ENCODE data around the gene SLC34A2. TPM values are rescaled to one million over a fixed set of nuclear protein-coding genes. Genes with fewer than 3 reads are reported as not detected.
A peak's percentile ranks its signal among the peaks of the same experiment; 100 is the strongest.

The SLC34A2 gene
- total RNA-seq, 1 experiment from 2014 or later: 1.7 TPM

GRCh38 chr4:25654971-25655963 is at the start of gene SLC34A2 (continued):
- TF ChIP-seq FOXP1 (CRISPR knock-in tag; IDR thresholded peaks at IDR 0.05; ENCODE audit: borderline replicate concordance): peak; percentile 97
- 0 out of 2 replicates have a peak, but pooled peaks have one; percentile 59 for TF ChIP-seq ATF3 (CRISPR knock-in tag; conservative IDR thresholded peaks at IDR 0.05)
- peak; percentile 93; the same call in 1 of the 2 replicates for TF ChIP-seq ZNF138 (CRISPR knock-in tag; conservative IDR thresholded peaks at IDR 0.05)
- TF ChIP-seq AFF4 (CRISPR knock-in tag; IDR thresholded peaks at IDR 0.05; ENCODE audit: borderline replicate concordance): 0 out of 2 replicates have a peak, but pooled peaks have one; percentile 68
- peak; percentile 74; the same call in 1 of the 2 replicates for TF ChIP-seq ELF4 (CRISPR knock-in tag; IDR thresholded peaks at IDR 0.05; ENCODE audit: low read depth)
- TF ChIP-seq ATF2 (CRISPR knock-in tag; IDR thresholded peaks at IDR 0.05; ENCODE audit: borderline replicate concordance, low read depth): peak; percentile 78; the same call in 1 of the 2 replicates
- peak; percentile 96 for TF ChIP-seq TEAD1 (CRISPR knock-in tag; IDR thresholded peaks at IDR 0.05)
- peak; percentile 59; the same call in 1 of the 2 replicates for TF ChIP-seq MYBL2 (CRISPR knock-in tag; IDR thresholded peaks at IDR 0.05)
- no peak for TF ChIP-seq NR1H2 (CRISPR knock-in tag; IDR thresholded peaks at IDR 0.05)
- TF ChIP-seq AR (CRISPR knock-in tag; IDR thresholded peaks at IDR 0.05): no peak
- TF ChIP-seq FOXP4 (CRISPR knock-in tag; IDR thresholded peaks at IDR 0.05): peak; percentile 89
- TF ChIP-seq MLX (CRISPR knock-in tag; IDR thresholded peaks at IDR 0.05): 0 out of 2 replicates have a peak, but pooled peaks have one; percentile 37
- TF ChIP-seq GTF2I (CRISPR knock-in tag; conservative IDR thresholded peaks at IDR 0.05): no peak
- peak; percentile 94 for TF ChIP-seq ZNF281 (CRISPR knock-in tag; IDR thresholded peaks at IDR 0.05)
- TF ChIP-seq GABPB1 (CRISPR knock-in tag; IDR thresholded peaks at IDR 0.05): peak; percentile 96
- TF ChIP-seq STAT6 (CRISPR knock-in tag; conservative IDR thresholded peaks at IDR 0.05; ENCODE audit: low read depth): no peak
- no peak for TF ChIP-seq MXD4 (CRISPR knock-in tag; IDR thresholded peaks at IDR 0.05; ENCODE audit: borderline replicate concordance)

Measured in WTC11 (cell line).